ENCODE data around the gene THRSP.
"Not testable (repeated sequence)": the region's sequence is repeated elsewhere in the genome, so short reads cannot be mapped to it uniquely, and the experiment has no call there.

The THRSP gene, protein sequence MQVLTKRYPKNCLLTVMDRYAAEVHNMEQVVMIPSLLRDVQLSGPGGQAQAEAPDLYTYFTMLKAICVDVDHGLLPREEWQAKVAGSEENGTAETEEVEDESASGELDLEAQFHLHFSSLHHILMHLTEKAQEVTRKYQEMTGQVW

DNA sequence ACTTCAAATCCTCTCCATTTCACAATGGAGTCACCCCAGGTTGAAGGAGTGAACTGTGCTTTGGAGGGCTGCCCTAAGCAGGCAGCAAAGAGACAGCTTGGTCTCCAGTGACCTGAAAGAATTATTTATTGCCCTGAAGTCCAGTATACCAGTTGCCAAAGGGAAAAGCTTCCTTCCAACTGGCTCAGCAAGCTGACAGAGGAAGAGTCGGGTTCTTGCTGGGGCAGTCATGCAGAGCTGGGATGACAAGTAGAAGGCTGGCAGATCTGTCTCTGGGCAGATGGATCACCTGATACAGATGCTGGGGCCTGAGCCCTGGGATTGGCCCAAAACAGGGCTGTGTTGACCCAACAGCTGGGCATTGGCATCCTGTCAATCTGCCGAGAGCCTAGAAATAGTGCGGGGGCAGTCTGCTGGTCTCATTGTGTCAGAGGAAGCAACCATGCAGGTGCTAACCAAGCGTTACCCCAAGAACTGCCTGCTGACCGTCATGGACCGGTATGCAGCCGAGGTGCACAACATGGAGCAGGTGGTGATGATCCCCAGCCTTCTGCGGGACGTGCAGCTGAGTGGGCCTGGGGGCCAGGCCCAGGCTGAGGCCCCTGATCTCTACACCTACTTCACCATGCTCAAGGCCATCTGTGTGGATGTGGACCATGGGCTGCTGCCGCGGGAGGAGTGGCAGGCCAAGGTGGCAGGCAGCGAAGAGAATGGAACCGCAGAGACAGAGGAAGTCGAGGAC lies at the start of gene THRSP:
THRSP (plus strand) TSS at position 422 of the 742 bp plus-strand sequence; CDS start at position 443, 21 bp downstream.
- no peak for FAIRE-seq

DNA sequence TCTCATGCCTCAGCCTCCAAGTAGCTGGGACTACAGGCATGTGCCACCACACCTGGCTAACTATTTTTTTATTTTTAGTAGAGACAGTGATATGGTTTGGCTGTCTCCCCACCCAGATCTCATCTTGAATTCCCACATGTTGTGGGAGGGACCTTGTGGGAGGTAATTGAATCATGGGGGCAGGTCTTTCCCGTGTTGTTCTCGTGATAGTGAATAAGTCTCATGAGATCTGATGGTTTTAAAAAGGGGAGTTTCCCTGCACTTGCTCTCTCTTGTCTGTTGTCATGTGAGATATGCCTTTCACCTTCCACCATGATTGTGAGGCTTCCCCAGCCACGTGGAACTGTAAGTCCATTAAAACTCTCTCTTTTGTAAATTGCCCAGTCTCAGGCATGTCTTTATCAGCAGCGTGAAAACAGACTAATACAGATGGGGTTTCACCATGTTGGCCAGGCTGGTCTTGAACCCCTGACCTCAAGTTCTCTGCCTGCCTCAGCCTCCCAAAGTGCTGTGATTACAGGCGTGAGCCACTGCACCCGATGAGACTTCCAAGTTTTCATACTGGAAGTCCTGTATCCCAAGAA lies 48.6 kb upstream of the THRSP start:
- not testable (repeated sequence) for FAIRE-seq

DNA sequence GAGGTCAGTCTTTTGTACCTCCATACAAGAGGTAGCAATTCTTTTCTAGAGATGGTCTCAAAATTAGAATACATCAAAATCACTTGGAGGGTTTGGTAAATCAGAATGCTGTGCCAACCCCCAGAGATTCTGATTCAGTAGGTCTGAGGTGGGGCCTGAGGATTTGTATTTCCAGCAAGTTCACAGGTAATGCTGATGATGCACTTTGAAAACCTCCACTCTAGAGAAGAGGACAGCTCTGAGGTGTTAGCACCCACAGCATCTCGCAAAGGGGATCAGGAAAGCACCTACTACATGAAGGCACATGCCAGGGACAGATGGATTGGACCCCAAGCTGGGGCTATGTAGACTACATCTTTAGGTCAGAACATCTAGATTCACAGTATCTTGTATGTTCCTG lies 47.8 kb upstream of the THRSP start:
- FAIRE-seq = no peak

DNA sequence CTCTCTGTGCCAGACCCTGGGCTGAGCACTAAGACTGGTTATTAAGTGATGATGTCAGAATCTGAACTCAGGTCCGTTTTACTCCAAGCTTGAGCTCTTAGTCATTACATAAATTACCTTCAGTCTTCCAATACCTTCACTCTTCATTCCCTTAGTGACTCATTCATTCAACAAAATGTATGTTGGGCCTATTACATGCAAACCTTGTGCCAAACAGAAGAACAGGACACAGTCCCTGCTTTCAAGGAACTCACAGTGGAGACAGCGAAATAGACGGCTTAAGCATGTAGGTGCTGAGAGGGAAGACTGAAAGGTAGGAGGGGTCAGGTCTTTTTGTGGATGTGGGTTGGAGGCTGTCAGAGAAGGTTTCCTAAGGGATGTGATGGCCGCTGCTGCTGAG lies 43.9 kb upstream of the THRSP start:
- FAIRE-seq = no peak

DNA sequence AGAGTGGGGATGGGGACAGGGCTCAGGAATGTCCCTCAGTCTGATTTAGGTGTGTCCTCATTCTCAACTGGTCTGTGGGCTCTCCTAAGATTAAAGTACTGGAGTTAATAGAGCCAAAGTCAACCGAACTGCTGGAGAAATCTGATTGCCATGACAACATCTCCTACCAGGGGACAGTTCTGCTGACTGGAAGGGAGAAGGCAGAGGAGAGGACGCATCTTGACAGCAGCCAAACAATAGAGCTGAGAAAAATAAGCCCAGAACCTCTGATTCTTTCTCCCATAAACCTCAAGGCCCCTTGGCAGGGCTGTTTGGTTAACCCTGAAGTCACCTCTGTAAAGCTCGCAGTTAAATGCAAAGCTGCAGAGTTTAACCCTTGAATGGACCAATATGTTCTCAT lies 43.4 kb upstream of the THRSP start:
- no peak for FAIRE-seq

DNA sequence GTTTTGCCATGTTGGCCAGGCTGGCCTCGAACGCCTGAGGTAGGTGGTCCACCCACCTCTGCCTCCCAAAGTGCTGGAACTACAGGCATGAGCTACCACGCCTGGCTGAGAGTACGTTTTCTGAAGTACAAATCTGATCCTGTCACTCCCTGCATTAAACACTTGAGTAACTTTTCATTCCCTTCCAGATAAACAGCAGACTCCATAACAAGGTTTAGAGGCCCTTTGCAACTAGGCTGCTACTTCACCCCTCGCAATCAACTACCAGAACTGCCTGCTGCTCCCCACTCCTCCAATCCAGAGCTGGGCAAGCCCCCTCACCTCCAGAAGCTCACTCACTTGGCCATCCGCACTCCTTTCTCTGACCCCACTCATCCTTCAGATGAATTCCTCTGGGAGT lies 42.0 kb upstream of the THRSP start:
- FAIRE-seq = no peak

DNA sequence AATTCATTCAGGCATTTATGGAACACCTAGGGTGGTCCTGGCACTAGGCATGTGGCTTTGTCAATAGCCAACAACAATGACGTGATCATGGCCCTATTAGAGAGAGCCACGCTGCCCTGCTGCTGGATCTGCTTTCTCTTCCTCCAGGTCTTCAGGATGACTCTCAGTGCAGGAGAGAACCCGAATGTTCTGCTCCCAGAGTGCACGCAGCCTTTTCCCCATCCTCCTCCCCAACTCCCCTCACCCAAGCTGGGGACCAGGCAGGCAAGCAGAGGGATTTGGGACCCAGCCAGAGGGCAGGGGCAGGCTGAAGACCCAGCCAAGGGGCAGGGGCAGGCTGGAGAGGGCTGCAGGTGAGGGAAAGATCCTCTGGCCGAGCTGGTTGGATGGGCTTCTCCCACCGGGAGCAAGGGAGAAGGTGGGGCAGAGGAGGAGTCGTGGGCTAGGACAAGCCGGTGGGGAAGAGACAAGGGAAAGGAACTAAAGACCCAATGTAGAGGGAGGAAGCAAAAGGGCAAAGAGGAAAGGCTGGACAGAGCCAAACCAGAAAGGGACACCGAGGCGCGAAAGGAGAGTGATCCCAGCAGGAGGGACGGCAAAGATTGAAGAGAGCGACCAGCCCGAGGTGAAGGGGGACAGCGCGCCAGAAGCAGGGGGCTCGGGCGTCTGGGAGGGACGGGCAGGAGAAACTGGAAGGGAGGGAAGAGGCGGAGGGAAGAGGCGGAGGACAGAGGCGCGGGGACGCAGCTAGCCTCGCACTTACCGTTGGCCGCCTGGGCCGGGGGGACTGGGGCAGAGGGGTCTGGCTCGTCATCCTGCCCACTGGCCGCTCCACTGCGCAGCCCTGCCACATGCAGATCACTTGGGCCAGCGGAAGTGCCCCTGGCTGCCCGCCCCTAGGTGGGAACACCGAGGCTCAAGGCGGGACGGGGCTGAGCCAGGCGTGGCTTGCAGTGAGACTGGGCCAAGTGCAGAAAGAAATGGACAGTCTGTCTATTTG lies 41.0 kb upstream of the THRSP start, which contains the start of gene KCTD14:
KCTD14 (minus strand) TSS at position 880 of the 1,000 bp plus-strand sequence; CDS start at position 853, 27 bp downstream.
- FAIRE-seq = no peak

DNA sequence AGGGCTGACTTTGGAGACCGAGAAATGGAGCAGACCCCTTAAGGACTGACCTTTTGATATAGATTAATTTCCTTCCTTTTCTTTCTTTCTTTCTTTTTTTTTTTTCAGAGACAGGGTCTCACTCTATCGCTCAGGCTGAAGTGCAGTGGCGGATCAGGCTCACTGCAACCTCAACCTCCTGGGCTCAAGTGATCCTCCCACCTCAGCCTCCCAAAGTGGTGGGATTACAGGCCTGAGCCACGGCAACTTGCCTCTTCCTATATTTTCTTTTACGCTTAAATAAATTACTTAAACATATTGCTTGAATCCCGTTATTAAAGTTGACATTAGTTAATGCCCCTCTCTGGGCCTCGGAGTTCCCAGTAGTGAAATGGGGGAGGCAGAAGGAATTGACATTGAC lies 40.2 kb upstream of the THRSP start:
- FAIRE-seq = no peak

DNA sequence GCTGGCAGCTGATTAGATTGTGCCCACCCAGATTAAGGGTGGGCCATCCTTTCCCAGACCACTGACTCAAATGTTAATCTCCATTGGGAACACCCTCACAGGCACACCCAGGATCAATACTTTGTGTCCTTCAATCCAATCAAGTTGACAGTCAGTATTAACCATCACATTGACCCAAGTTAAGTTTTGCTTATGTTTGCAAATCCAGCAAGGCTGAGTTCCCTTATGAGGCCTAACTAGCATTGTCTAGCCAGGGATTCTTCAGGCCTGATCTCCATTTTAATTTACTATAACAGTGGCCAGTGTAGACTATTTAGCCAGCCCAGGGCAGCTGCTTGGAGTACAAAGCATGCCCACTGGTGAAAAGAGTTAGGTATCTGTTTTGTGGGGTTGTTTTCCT lies 38.3 kb upstream of the THRSP start:
- no peak for FAIRE-seq

DNA sequence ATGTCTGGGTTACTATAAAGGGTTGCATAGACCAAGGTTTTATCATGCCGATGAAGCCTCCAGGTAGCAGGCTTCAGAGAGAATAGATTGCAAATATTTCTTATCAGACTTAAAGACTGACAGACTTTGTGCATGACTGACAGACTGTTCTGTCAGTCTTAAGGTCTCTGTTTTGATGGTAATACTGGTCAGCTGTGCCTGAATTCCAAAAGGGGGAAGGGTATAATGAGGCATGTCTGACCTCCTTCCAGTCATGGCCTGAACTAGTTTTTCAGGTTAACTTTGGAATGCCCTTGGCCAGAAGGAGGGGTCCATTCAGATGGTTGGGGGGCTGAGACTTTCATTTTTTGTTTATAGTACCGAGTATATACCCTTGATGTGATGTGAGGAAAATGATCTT lies 35.9 kb upstream of the THRSP start:
- FAIRE-seq = no peak

DNA sequence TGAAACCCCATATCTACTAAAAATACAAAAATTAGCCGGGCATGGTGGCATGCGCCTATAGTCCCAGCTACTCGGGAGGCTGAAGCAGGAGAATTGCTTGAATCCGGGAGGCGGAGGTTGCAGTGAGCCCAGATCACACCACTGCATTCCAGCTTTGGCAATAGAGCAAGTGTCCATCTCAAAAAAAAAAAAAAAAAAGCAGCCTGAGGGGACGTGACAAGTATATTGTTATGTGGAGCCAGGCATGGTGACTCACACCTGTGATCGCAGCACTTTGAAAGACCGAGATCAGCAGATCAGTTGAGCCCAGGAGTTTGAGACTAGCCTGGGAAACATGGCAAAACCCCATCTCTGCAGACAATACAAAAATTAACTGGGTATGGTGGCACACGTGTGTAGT lies 35.2 kb upstream of the THRSP start:
- FAIRE-seq = not testable (repeated sequence)

DNA sequence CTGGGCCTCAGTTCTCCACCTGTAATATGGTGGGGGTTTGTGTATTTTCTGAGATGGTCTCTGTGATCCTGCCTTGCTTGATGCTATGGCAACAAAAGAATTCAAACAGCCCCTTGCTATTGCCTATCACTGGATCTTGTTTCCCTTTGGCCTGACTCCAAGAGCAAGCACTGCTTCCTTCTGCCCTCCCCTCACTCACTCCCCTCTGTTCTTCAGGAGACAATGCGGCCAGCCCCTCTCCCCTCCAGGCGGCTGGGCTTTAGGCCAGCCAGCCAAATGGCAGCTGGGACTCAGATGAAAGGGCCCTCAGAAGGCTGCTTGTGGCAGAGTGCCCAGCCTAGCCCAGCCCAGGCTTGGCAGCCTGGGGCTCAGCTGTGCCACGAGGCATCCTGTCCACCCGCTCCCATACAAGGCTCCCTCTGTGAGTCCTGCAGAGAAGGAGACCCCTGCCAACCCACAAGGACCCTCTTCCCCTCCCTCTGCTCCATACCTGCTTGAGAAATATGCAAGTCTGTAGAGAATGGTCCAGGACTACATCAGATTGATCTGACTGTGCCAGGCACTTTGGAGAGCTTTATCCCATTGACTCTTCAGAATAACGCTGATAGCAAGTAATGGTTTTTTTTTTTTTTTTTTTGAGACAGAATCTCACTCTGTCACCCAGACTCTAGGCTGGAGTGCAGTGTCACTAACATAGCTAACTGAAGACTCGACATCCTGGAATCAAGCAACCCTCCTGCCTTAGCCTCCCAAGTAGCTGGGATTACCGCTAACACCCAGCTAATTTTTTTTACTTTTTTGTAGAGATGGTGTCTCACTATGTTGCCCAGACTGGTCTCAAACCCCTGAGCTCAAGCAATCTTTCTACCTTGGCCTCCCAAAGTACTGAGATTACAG lies 33.0 kb upstream of the THRSP start:
- no peak for FAIRE-seq

DNA sequence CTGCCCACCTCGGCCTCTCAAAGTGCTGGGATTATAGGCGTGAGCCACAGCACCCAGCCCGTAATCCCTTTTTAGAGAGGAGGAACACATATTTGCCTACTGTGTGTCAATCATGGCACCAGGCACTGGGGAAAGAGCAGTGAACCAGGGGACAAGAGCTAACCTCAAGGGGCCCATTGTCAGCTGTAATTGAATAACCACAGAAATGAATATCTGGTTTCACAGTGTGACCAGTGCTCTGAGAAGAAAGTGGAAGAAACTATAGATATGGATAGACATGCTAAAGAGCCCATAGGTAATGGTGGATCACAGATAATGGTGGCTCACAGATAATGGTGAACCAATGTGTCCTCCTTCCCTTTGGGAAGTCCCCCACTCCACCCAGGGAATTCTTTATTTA lies 32.0 kb upstream of the THRSP start:
- FAIRE-seq = no peak

DNA sequence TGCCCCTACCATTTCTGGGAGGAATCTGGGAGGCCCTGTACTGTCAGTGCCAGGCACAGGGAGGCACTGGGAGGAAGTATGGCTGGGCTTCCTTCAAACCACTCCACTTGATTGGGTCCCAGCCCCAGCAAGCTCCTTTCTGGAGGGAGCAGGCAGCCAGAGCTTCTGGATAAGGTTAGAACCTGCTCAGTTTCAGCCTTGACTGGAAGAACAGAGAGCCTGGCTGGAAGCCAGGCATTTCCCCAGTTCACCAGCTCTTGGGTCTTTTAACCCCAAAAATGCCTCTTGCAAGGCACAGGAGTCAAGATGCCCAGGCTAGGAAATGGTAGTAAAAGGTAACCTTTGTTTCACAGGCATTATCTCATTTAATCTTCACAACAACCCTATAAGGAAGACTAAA lies 31.6 kb upstream of the THRSP start:
- FAIRE-seq = no peak

DNA sequence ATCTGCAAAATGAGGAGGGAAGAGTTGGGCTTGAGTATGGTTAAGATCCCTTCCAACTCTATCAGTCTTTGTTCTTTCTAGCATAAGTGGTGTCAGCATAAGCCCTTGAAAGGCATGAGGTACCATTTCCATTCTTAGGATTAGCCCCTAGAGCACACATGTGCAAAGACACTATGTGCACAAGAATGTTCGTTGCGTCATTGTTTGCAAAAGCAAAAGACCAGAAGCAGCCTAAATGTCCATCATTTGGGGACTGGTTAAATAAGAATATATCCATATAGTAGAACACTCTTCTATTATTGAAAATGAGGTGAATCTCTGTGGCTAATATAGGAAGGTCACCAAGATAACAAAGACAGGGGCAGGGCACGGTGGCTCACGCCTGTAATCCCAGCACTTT lies 30.6 kb upstream of the THRSP start:
- FAIRE-seq = no peak

DNA sequence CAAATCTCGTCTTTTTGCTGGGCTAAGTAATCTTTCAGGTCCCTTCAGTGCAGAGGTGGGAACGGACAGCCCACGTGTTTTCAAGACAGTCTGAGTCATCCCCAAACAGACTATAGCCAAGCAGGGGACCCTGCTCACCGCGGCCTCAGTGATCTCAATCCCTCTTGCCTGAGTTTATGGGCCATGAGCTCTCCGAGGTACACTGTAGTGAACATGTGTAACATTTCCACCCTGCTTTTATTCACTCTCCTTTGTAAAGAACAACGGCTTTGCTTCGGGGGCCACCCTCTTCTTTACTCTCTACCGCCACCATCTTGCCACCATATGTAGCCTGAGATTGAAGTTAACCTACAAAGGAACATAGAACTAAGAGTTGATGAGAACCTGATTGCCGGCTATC lies 29.0 kb upstream of the THRSP start:
- FAIRE-seq = no peak

DNA sequence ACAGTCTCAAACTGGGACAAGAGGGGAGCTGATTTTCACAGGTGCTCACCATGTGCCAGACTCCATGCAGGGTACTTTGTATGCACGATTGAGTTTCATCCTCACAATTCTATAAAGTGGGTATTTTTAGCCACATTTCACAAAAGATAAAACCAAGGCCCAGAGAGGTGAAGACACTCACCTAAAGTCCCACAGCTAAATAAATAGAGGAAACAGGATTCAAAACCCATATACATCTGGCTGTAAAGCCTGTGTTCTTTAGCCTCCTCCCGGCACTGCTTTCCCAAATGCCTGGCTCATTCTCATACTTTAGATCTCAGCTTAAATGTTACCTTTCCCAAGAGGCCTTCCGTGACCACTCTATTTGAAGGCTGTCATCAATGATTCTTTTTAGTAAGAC lies 27.3 kb upstream of the THRSP start:
- no peak for FAIRE-seq

DNA sequence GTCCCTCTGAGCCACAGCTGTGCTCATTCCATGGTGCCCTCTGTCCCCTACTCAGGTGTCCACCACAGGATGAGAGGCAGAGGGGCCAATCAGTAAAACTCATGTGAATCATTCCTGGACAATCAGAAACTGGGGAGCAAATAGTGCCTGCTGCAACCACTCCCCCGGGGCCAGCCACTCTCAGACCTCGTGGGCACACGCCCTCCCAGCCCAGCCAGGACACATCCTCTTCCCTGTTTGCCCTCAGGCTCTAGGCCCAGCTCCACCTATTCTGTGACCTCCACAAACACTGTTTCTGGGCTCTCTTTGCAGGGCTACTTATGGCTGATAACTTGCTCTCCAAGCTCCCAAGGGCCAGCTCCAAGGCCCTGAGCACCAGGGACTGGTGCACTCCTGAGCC lies 26.6 kb upstream of the THRSP start:
- FAIRE-seq = no peak

DNA sequence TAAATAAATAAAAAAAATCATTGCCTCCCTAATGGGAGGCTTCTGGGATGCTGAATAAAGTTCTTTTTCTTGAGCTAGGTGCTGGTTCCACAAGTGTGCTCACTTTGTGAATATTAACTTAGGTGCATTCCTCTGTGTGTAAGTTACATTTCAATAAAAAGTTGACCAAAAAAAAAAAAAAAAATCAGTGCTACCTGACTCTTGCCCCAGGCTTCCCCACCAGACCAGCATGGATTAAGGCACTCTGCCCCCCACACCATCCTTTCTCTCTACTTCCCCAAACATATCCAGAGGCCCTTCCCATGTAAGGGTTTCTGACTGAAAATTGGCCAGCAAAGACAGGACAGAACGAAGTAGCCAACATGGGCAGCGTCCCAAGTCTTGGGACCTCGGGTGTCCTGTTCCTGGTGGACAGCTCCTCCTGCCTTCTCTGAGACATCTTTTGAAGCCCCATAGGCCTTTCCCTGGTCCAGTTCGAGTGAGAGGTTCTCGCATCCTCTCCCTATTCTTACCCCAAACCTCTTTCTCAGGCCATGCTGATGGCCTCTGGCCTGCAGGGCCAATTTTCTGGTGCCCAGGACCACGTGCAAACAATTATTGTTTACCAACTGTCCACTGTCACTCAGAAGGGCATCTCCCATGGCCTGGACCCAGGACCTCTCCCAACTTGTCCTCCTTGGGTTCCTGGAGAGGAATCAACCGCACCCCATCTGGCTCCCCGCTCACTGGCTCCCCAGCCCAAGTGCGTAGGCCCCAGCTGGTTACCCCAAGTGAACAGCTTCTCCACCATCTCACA lies 25.6 kb upstream of the THRSP start:
- FAIRE-seq = no peak

DNA sequence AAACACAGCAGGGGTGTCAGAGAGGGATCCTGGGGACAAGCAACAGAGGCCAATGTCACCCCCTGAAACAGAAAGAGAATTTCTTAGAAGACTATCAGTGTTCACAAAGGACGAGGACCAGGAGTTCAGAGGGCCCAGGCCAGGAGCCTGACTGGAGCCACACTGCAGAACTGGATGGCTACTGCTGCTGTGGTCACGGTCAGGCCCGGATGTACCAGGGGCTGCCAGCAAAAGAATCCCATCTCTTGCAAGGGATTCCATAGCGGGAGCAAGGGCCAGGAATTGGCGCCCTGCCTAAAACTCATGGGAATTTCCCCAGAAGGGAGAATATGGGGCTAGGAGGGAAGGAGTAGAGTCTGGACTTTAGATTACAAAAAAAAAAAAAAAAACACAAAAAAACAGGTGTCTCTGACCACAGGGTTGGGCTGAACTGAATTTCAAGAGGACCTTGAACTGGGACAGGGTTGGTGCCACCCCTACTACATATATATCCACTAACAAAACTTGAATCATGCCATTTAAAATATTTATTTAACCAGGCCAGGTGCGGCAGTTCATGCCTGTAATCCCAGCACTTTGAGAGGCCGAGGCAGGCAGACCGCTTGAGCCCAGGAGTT lies 24.9 kb upstream of the THRSP start:
- FAIRE-seq = no peak

Measured in A204.1 (cell line).